Activated CD4-positive, alpha-beta T cell treated with anti-CD3 and anti-CD28 coated beads, Interleukin-2, amount 10 ng/mL, durations not matched to agents 7 days and 5 days (primary cell): Measurements from ENCODE around the gene ABHD11. TPM values are rescaled to one million over a fixed set of nuclear protein-coding genes. Genes with fewer than 3 reads are reported as not detected.
"Not testable (repeated sequence)": the region's sequence is repeated elsewhere in the genome, so short reads cannot be mapped to it uniquely, and the experiment has no call there.

ENCODE experiments used
- CTCF ChIA-PET: fragments of 350-600 bp; sonication (Branson Sonifier 250); formaldehyde crosslinking; loops from one replicate; lab custom pipeline; 2021; ENCODE audit warnings: antibody characterized with exemption; lab: Charles Lee
- POLR2A ChIA-PET: fragments of 350-600 bp; sonication (Branson Sonifier 250); formaldehyde crosslinking; loops from one replicate; lab custom pipeline; 2021; ENCODE audit warnings: antibody characterized with exemption; lab: Charles Lee
- DNase-seq: peaks from one replicate; pipeline ENCODE4 v3.0.0-alpha.2; 2020
- H3K27ac Mint-ChIP-seq: one replicate; pipeline ENCODE4 v1.8.0; 2021; ENCODE audit warnings: mild to moderate bottlenecking, moderate library complexity, mixed read lengths
- H3K27me3 Mint-ChIP-seq: one replicate; pipeline ENCODE4 v1.8.0; 2021; ENCODE audit warnings: mixed read lengths
- H3K36me3 Mint-ChIP-seq: one replicate; pipeline ENCODE4 v1.8.0; 2021; ENCODE audit warnings: low read depth, mixed read lengths
- H3K4me1 Mint-ChIP-seq: one replicate; pipeline ENCODE4 v1.8.0; 2021; ENCODE audit warnings: mixed read lengths
- H3K4me3 Mint-ChIP-seq: one replicate; pipeline ENCODE4 v1.8.0; 2021; ENCODE audit warnings: mild to moderate bottlenecking, moderate library complexity, mixed read lengths
- H3K9me3 Mint-ChIP-seq: one replicate; pipeline ENCODE4 v1.8.0; 2021; ENCODE audit warnings: mixed read lengths
- total RNA-seq, 2 experiments: library from RNA; stranded (reverse); gene quantifications; one replicate each; pipeline ENCODE4 v1.2.3, GENCODE V29; 2021

ABHD11 gene
- total RNA-seq, result 10 to 100 TPM; 13.3 to 15.6 TPM

GRCh38 chr7:73738612-73739386, at the start of gene ABHD11:
ABHD11 (minus strand) TSS chr7:73738802; CDS start chr7:73738770, 32 bp downstream.
- Mint-ChIP-seq H3K36me3 (peaks cover 5% of the 10 kb centered on the region), H3K27me3 (no peaks in the 10 kb centered on the region), H3K4me3 (peak within 1 kb of the TSS; percentile 93), H3K27ac (peak within 1 kb of the TSS; percentile 97), H3K9me3 (no peaks in the 10 kb centered on the region), H3K4me1 (peaks cover 23% of the 10 kb centered on the region)
- POLR2A ChIA-PET, result no interaction called here
- CTCF ChIA-PET, result interaction anchor here (0.6 to 8.4 kb wide), 7 partner anchors 37 to 300 kb away, joined by 3 to 59 read pairs (median 4); partner anchors contain the start of gene VPS37D
- DNase-seq, result peak; percentile 97

GRCh38 chr7:73787786-73788048, 49.1 kb upstream of the ABHD11 start:
- DNase-seq, H3K9me3 Mint-ChIP-seq, H3K4me3 Mint-ChIP-seq, H3K36me3 Mint-ChIP-seq, H3K4me1 Mint-ChIP-seq, H3K27me3 Mint-ChIP-seq, CTCF ChIA-PET, H3K27ac Mint-ChIP-seq, POLR2A ChIA-PET: not testable (repeated sequence)

GRCh38 chr7:73786588-73786987, 48.0 kb upstream of the ABHD11 start:
- ChIA-PET POLR2A (no interaction called here), CTCF (no interaction called here)
- Mint-ChIP-seq H3K4me1 (no peaks in the 10 kb centered on the region), H3K27me3 (no peaks in the 10 kb centered on the region), H3K36me3 (no peaks in the 10 kb centered on the region), H3K4me3 (no peak overlapping the region), H3K9me3 (peaks cover 2% of the 10 kb centered on the region), H3K27ac (no peak overlapping the region)
- DNase-seq, result no peak

- no peaks in the 10 kb centered on the region for H3K9me3 Mint-ChIP-seq
- no peak overlapping the region for H3K4me3 Mint-ChIP-seq
- H3K36me3 Mint-ChIP-seq, result no peaks in the 10 kb centered on the region
- DNase-seq, result no peak
- no peak overlapping the region for H3K27ac Mint-ChIP-seq
- H3K27me3 Mint-ChIP-seq, result peaks cover 5% of the 10 kb centered on the region
- POLR2A ChIA-PET, result no interaction called here
- CTCF ChIA-PET, result no interaction called here
- H3K4me1 Mint-ChIP-seq, result peaks cover 2% of the 10 kb centered on the region
Measured at GRCh38 chr7:73779517-73779916, 40.9 kb upstream of the ABHD11 start.

- H3K4me3 Mint-ChIP-seq, result no peak overlapping the region
Measured at GRCh38 chr7:73778801-73779389, 40.3 kb upstream of the ABHD11 start.

GRCh38 chr7:73774923-73775322, 36.3 kb upstream of the ABHD11 start:
- no peak for DNase-seq
- no peaks in the 10 kb centered on the region for H3K36me3 Mint-ChIP-seq
- no peaks in the 10 kb centered on the region for H3K9me3 Mint-ChIP-seq
- CTCF ChIA-PET, result interaction anchor here (0.6 kb wide), 1 partner anchor 91 kb away, joined by 3 read pairs; no protein-coding TSS in a partner anchor
- H3K27me3 Mint-ChIP-seq, result peaks cover 16% of the 10 kb centered on the region
- H3K4me3 Mint-ChIP-seq, result no peak overlapping the region
- POLR2A ChIA-PET, result no interaction called here
- no peak overlapping the region for H3K27ac Mint-ChIP-seq
- H3K4me1 Mint-ChIP-seq, result peaks cover 2% of the 10 kb centered on the region

More at GRCh38 chr7:73778801-73779389, 40.3 kb upstream of the ABHD11 start:
- Mint-ChIP-seq H3K36me3 (no peaks in the 10 kb centered on the region), H3K9me3 (no peaks in the 10 kb centered on the region), H3K27ac (no peak overlapping the region), H3K27me3 (peaks cover 5% of the 10 kb centered on the region), H3K4me1 (peaks cover 2% of the 10 kb centered on the region)
- ChIA-PET POLR2A (no interaction called here), CTCF (no interaction called here)
- DNase-seq, result no peak

- peaks cover 16% of the 10 kb centered on the region for H3K27me3 Mint-ChIP-seq
- H3K27ac Mint-ChIP-seq, result no peak overlapping the region
- H3K4me1 Mint-ChIP-seq, result peaks cover 2% of the 10 kb centered on the region
- no peaks in the 10 kb centered on the region for H3K9me3 Mint-ChIP-seq
- H3K36me3 Mint-ChIP-seq, result no peaks in the 10 kb centered on the region
- DNase-seq, result no peak
- POLR2A ChIA-PET, result no interaction called here
- CTCF ChIA-PET, result no interaction called here
- H3K4me3 Mint-ChIP-seq, result no peak overlapping the region
Measured at GRCh38 chr7:73773700-73774517, 35.3 kb upstream of the ABHD11 start.

- Mint-ChIP-seq H3K4me3 (no peak overlapping the region), H3K9me3 (no peaks in the 10 kb centered on the region), H3K36me3 (no peaks in the 10 kb centered on the region), H3K27ac (no peak overlapping the region), H3K27me3 (peaks cover 19% of the 10 kb centered on the region), H3K4me1 (peaks cover 2% of the 10 kb centered on the region)
- POLR2A ChIA-PET, result no interaction called here
- CTCF ChIA-PET, result interaction anchor here (0.6 kb wide), 1 partner anchor 367 kb away, joined by 4 read pairs; no protein-coding TSS in a partner anchor
- no peak for DNase-seq
Measured at GRCh38 chr7:73770860-73771670, 32.5 kb upstream of the ABHD11 start.

GRCh38 chr7:73770002-73770859, 31.6 kb upstream of the ABHD11 start, which contains the start of gene CLDN3:
CLDN3 (minus strand) TSS chr7:73770270; CDS start chr7:73770049, 221 bp downstream.
- peak; percentile 13 for DNase-seq
- Mint-ChIP-seq H3K27me3 (peaks cover 19% of the 10 kb centered on the region), H3K9me3 (no peaks in the 10 kb centered on the region), H3K36me3 (no peaks in the 10 kb centered on the region), H3K27ac (no peak within 1 kb of the TSS), H3K4me1 (peaks cover 2% of the 10 kb centered on the region), H3K4me3 (no peak within 1 kb of the TSS)
- POLR2A ChIA-PET, result no interaction called here
- CTCF ChIA-PET, result interaction anchor here (0.6 kb wide), 1 partner anchor 1155 kb away, joined by 3 read pairs; no protein-coding TSS in a partner anchor

- Mint-ChIP-seq H3K36me3 (no peaks in the 10 kb centered on the region), H3K4me3 (no peak overlapping the region), H3K27me3 (peaks cover 19% of the 10 kb centered on the region), H3K9me3 (no peaks in the 10 kb centered on the region), H3K4me1 (no peaks in the 10 kb centered on the region), H3K27ac (no peak overlapping the region)
- DNase-seq, result no peak
- CTCF ChIA-PET, result interaction anchor here (0.6 kb wide), 1 partner anchor 1156 kb away, joined by 3 read pairs; no protein-coding TSS in a partner anchor
- POLR2A ChIA-PET, result no interaction called here
Measured at GRCh38 chr7:73769481-73770001, 30.9 kb upstream of the ABHD11 start.

- no peak for DNase-seq
- ChIA-PET POLR2A (no interaction called here), CTCF (interaction anchor here (0.6 kb wide), 1 partner anchor 660 kb away, joined by 3 read pairs; no protein-coding TSS in a partner anchor)
- Mint-ChIP-seq H3K27me3 (peaks cover 19% of the 10 kb centered on the region), H3K27ac (no peak overlapping the region), H3K4me1 (no peaks in the 10 kb centered on the region), H3K36me3 (no peaks in the 10 kb centered on the region), H3K4me3 (no peak overlapping the region), H3K9me3 (no peaks in the 10 kb centered on the region)
Measured at GRCh38 chr7:73768641-73769480, 30.3 kb upstream of the ABHD11 start.
